ENCODE results near the gene GAREM1. TPM values are rescaled to one million over a fixed set of nuclear protein-coding genes. Genes with fewer than 3 reads are reported as not detected.

The GAREM1 gene
- total RNA-seq, 2 donors from 2014 or later: 15.3 to 20.1 TPM

DNA sequence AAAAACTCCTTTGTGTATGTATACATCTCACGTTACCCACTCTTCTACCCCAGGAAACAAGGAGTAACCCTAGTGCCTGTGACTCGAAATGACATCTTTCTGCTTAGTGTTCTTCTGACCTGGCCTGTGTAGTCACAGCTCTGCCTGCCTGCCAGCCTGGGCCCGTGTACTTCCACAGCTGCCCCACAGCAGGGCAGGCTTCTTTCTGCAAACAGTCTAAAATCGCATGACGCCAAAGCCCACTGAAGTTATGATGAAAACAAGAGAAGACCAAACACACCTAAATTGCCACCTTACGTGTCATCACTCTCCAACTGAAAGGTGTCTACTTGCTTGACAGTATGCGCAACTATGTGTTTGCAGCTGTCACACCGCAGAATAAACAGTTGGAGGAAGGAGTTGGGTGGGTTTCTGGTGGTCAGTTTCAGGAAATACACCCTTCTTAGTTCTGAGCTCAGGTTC is 1.5 kb downstream of the GAREM1 start:
- no peaks in the 10 kb centered on the region for H3K4me1 ChIP-seq
- TF ChIP-seq, protein P1, sequence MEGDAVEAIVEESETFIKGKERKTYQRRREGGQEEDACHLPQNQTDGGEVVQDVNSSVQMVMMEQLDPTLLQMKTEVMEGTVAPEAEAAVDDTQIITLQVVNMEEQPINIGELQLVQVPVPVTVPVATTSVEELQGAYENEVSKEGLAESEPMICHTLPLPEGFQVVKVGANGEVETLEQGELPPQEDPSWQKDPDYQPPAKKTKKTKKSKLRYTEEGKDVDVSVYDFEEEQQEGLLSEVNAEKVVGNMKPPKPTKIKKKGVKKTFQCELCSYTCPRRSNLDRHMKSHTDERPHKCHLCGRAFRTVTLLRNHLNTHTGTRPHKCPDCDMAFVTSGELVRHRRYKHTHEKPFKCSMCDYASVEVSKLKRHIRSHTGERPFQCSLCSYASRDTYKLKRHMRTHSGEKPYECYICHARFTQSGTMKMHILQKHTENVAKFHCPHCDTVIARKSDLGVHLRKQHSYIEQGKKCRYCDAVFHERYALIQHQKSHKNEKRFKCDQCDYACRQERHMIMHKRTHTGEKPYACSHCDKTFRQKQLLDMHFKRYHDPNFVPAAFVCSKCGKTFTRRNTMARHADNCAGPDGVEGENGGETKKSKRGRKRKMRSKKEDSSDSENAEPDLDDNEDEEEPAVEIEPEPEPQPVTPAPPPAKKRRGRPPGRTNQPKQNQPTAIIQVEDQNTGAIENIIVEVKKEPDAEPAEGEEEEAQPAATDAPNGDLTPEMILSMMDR (IDR thresholded peaks at IDR 0.05): peak; percentile 11
- DNase-seq: peak; percentile 47
- H3K4me3 ChIP-seq: peak overlapping the region; percentile 57
- peak overlapping the region; percentile 51 for H3K27ac ChIP-seq
- intact Hi-C loops (cut with DNase I): no loop called here
- H3K36me3 ChIP-seq: no peaks in the 10 kb centered on the region
- peak overlapping the region; percentile 26 to 85 for H3K9ac ChIP-seq (ENCODE audit: low read depth in 2 of 2, low read length in 2 of 2)
- H3K9me3 ChIP-seq: no peaks in the 10 kb centered on the region
- H3K27me3 ChIP-seq: no peaks in the 10 kb centered on the region

DNA sequence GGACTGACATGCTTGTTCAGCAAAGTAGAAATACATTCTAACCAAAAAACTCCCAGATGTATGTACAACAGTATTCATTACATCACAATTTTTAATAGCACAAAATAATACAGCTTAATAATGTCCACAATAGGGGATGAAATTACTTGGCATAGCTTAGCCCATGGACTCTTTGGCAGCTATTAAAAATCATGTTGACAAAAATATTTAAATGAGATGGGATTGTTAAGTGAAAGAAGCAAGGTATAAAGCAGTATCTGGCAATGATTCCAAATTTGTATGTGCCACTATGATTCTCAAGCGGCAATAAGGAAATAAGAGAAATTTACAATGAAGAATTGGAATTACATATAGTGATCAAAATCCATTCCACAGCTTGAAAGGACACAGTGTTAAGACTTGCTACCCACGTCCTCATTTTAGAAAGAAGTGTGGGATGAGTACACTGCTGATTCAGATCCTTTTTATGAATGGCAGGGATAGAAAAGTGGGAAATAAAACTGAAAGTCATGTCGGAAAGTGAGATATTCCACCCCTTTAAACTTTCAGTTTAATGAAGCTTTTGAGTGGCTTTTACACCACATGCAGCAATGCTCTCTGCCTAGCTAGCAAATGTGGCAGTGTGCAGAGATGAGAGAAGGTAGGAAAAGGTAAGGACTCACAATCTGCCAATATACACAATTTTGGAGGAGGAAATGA is 2.4 kb downstream of the GAREM1 start:
- DNase-seq: no peak
- Histone ChIP-seq H3K4me3 (peak overlapping the region; percentile 57), H3K9me3 (no peaks in the 10 kb centered on the region), H3K27ac (peak overlapping the region; percentile 51), H3K4me1 (no peaks in the 10 kb centered on the region), H3K36me3 (no peaks in the 10 kb centered on the region), H3K9ac (ENCODE audit: low read depth in 2 of 2, low read length in 2 of 2) (peak overlapping the region in 1 of 2 donors; percentile 85), H3K27me3 (no peaks in the 10 kb centered on the region)
- intact Hi-C loops (cut with DNase I): no loop called here
- TF ChIP-seq, protein P1 (IDR thresholded peaks at IDR 0.05): no peak

DNA sequence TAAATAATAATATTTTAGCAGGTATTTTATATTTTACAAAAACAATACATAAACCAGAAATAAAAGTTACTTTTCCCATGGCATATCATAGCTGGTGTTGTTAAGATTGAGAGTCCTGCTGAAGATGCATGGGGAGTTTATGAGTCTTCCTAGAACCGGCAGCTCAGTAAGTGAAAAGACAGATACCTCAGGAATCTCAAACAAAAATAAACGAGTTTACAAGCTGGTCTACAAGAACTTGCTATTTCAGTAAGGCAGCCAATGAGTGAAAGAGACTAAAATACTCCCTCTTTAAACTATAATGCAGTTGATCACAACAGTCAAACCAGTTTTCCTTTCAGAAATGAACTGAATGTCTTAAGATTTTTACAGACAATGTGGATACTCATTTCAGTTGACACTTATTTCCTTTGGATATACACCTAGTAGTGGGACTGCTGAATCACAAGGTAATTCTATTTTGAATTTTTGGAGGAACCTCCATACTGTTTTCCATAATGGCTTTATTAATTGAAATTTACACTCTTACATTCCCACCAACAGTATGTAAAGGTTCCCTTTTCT is 8.9 kb downstream of the GAREM1 start:
- TF ChIP-seq, protein P1 (IDR thresholded peaks at IDR 0.05): no peak
- Histone ChIP-seq H3K4me3 (no peak overlapping the region), H3K4me1 (no peaks in the 10 kb centered on the region), H3K36me3 (no peaks in the 10 kb centered on the region), H3K9me3 (no peaks in the 10 kb centered on the region), H3K27ac (no peak overlapping the region), H3K9ac (ENCODE audit: low read depth in 2 of 2, low read length in 2 of 2) (no peak overlapping the region), H3K27me3 (no peaks in the 10 kb centered on the region)
- intact Hi-C loops (cut with DNase I): no loop called here
- no peak for DNase-seq

DNA sequence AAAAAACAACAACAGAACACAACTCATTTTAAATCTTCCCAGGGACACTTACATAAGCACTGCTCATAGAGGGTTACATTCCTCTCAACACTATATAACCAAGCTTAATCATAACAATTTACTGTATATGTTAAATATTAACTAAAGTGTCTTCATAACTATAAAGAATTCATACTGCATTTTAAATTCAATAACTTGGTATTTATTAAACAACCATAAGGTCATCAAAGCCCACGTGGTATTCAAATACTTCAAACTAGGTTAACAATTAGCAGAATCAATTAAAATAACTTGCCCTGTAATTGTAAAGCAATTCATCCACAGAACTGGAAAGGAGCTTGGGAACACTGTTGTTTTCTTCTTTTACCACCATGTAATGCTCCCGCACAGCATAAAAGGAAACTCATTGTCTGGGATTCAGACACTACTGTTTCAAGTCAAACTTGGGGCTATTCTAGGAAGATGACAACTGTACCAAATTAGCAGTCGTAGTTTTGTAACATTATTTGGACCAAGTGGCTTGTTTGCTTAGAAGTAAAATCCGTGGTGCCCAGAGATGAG is 10.4 kb downstream of the GAREM1 start:
- intact Hi-C loops (cut with DNase I): no loop called here
- H3K9ac ChIP-seq (ENCODE audit: low read depth in 2 of 2, low read length in 2 of 2): peak overlapping the region in 1 of 2 donors; percentile 46
- H3K27ac ChIP-seq: no peak overlapping the region
- no peaks in the 10 kb centered on the region for H3K27me3 ChIP-seq
- no peak overlapping the region for H3K4me3 ChIP-seq
- no peaks in the 10 kb centered on the region for H3K4me1 ChIP-seq
- no peaks in the 10 kb centered on the region for H3K9me3 ChIP-seq
- TF ChIP-seq, protein P1 (IDR thresholded peaks at IDR 0.05): no peak
- H3K36me3 ChIP-seq: no peaks in the 10 kb centered on the region
- no peak for DNase-seq

DNA sequence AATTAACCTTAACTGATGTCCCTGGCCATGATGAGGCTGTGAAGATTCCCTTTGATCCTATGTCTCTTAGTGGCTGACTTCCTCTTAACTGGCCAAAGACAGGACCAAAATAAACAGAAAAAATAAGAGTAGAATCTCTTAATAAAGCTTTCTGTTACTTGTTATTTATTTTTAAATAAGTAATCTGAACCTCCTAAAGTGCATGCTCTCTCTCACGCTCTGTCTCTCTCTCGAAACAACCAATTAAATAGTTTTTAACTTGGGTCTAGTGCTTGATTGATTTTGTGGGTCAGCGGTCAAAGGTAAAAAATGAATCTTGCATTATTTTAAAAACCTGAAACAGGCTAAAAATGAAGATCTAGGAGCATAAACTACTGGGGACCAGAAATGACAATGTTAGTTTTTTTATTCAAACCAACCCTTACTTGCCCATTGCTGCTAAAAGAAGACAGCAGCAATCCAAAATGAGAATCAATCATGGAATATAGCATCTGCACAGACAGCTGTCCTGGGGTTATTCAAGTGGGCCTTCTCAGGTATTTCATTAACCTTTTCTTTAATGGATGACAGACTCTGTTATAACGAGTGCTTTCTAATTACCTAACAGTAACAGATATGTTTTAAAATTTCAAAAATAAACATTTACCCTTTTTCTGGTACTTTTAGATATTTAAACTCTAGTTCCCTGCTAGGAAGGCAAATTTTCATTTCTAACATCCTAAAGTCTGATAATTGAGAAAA is 11.2 kb downstream of the GAREM1 start:
- H3K9ac ChIP-seq (ENCODE audit: low read depth in 2 of 2, low read length in 2 of 2): no peak overlapping the region
- intact Hi-C loops (cut with DNase I): no loop called here
- no peaks in the 10 kb centered on the region for H3K4me1 ChIP-seq
- no peak for DNase-seq
- no peaks in the 10 kb centered on the region for H3K36me3 ChIP-seq
- no peaks in the 10 kb centered on the region for H3K27me3 ChIP-seq
- no peak overlapping the region for H3K27ac ChIP-seq
- no peaks in the 10 kb centered on the region for H3K9me3 ChIP-seq
- TF ChIP-seq, protein P1 (IDR thresholded peaks at IDR 0.05): no peak
- H3K4me3 ChIP-seq: no peak overlapping the region
